Putamen (tissue), 1 donor: ENCODE measurements around the gene SLC35D2.
"Not testable (repeated sequence)": the region's sequence is repeated elsewhere in the genome, so short reads cannot be mapped to it uniquely, and the experiment has no call there.

Experiments used
- DNase-seq: peaks from one replicate; pipeline ENCODE4 v3.0.0-alpha.2; 2016; ENCODE audit warnings: low spot score

Gene SLC35D2

DNA sequence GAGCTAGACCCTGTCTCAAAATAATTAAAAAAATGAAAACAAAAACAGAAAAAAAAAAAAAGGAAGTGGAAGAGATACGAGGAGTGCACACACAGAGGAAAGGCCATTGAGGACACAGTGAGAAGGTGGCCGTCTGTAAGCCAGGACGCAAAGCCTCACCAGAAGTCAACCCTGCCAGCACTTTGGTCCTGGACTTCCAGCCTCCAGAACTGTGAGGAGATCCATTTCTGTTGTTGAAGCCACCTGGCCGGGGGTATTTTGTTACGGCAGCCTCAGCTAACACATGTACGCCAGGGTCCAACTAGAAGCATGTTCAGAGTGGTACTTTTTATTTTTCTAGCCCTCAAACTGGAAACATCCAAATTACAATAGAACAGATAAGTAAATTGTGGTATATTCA, 21.8 kb downstream of the SLC35D2 start:
- DNase-seq, result no peak

DNA sequence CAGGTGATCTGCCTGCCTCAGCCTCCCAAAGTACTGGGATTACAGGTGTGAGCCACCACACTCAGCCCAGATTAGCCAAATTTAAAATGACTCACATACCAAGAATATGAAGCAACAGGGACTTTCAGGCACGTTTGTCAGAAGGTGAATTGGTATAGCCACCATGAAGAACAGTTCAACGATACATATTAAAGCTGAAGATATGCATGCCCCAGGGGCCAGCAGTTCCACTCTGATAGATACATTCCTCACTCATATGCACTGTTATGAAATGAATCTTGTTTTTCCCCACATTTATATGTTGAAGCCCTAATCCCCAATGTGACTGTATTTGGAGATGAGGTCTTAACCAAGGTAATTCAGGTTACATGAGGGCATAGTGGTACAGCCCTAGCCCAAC, 22.5 kb downstream of the SLC35D2 start:
- DNase-seq, result no peak

- not testable (repeated sequence) for DNase-seq
Observed at GRCh38 chr9:96360523-96360922, 23.0 kb downstream of the SLC35D2 start.

DNA sequence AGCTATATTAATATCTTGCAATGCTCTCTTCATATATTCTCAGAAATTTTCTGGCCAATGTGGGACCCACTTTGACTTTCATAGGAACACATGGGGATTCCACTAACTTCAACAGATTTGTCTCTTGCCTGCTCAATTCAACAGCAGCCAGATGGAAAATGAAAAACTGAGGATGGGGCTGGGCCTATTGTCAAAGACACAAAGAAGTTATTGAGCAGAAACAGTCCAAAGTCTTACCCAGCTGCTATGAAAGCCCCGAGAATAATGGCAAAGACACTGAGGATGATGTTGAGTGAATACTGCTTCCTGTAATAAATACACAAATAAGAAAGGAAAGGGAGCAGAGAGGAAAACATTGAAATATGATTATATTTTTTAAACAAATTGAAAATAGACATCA, 32.6 kb downstream of the SLC35D2 start:
- DNase-seq, result peak; percentile 89

GRCh38 chr9:96348261-96348660, 35.2 kb downstream of the SLC35D2 start:
- DNase-seq, result no peak

- no peak for DNase-seq
Observed at GRCh38 chr9:96345551-96345950, 38.0 kb downstream of the SLC35D2 start.

DNA sequence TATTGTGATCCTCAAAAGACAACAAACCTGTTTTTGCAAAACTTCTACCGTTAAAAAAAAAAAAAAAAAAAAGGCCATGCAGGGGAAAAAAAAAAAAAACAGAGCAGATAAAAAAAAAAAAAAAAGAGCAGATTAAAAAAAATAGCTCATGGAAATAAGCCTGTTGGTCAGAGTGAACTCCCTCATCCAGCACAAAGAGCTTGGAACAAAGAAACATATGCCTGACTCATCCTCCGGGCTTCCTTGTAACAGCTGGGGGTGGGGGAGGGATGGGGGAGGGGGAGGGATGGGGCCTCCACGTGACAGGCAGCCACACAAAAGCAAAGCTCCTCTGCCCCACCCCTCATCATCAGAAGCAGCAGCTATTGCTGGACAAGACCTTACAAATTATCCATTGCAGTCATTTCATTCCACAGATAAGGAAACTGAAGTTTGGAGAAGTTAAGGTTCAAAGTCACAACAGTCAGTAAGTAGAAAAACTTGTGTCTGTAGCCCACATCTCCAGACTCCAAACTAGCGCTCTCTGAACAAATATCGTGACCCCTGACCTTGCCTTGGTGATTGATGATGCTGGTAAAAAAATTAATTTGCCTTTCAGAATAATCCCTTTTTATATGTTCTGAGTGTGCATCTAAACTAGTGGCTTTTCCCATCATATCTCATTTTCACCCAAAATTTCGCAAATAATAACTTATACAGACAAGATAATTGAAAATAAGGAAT, 38.9 kb downstream of the SLC35D2 start:
- DNase-seq, result peak; percentile 86

DNA sequence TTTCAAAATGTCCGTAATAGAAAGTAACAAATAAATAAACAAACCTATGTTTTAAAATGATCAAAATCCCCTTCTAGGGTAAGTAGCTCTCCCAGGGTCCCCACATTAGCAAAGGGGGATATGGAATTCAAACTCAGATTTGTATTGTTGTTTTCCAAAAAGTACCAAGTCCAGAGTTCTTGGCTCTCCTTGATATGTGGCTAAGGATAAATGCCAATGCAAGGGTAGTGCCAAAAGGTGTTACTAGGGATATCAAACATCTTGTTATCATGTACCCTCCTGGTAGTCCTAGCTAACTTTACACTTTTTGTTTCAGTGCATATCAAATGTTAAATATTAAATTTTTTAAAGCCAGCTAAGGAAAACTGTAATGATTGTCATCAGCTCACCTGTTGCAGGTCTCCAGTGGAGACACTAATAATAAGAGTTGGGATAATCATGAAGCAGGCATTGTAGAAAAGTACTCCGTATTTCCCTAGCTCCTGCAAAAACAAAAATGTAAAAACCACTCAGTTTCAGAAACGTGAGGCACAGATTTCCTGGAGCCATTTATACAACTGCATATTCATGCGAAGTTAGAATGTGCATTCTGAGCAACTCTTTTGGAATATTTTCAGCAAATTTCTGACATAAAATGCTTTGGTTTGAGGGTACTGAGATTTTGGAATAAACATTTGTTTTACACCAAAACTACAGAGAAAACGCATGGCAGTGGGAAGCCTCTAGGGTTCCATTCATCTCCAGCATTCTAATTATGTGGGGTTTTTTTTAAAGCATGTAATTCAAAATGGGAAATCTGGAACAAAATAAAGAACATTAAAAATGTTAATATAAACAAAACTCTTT, 39.8 kb downstream of the SLC35D2 start:
- no peak for DNase-seq

DNA sequence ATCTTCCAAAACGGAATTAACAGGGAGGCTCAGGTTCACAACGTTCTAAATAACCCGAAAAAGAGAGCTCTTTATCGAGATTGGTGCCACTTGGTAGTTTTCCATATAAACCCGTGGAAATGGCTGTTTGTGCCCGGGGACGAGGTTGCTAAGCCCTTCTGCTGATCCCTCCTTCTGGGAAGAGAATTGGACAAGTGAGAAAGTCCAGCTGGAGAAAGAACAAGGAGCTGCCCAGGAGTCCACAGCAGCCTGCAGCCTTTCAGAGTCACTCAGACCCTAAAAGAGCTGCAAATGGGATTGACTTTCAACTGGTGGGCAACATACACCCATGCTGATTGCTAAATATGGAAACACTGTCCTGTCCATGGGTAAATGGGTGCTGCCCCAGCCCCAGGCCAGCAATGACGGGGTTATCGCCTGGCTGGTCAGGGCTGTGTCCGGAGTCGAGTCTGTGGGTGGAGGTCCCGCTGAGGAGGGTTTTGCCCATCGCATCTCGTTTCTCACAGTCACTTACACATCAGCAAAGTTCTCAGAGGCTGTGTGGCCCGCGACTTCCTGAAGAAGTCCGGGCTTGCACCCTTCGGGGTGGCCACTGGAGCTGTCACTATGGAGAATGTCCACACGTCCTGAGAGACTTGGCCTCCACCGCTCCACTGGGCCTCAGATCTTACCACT, 40.8 kb downstream of the SLC35D2 start:
- no peak for DNase-seq

- DNase-seq, result no peak
Observed at GRCh38 chr9:96340707-96341106, 42.8 kb downstream of the SLC35D2 start.

DNA sequence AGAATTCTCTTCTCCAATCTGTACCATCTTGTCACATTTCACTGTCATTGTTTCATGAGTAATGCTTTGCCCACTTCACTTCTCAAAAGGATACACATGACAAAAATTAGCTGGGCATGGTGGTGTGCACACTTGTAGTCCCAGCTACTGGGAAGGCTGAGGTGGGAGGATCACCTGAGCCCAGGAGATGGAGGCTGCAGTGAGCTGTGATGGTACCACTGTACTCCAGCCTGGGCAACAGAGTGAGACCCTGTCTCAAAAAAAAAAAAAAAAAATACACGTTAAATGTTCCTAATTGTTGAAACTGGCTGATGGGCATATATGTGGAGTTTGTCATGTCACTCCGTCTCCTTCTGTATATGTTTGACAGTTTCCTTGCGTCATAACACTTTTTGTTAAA, 45.2 kb downstream of the SLC35D2 start:
- DNase-seq, result no peak

DNA sequence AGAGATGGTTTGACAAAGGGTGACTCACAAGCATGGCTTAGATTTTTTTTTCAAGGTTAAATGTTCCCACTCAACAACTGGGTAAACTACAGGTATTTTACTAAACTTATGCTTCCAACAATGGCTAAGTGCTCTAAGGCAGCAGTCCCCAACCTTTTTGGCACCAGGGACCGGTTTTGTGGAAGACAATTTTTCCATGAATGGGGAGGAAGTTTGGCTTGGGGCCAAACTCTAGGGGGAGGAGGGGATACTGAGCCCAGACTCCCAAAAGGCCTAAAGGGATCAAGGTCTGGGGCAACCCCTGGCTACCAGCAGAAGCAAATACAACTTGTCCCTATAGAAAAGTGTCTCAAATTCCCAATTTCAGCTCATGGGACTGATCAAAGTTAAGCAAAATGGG, 49.6 kb downstream of the SLC35D2 start:
- DNase-seq, result no peak

- DNase-seq, result no peak
Observed at GRCh38 chr9:96331236-96331947, 52.1 kb downstream of the SLC35D2 start.

DNA sequence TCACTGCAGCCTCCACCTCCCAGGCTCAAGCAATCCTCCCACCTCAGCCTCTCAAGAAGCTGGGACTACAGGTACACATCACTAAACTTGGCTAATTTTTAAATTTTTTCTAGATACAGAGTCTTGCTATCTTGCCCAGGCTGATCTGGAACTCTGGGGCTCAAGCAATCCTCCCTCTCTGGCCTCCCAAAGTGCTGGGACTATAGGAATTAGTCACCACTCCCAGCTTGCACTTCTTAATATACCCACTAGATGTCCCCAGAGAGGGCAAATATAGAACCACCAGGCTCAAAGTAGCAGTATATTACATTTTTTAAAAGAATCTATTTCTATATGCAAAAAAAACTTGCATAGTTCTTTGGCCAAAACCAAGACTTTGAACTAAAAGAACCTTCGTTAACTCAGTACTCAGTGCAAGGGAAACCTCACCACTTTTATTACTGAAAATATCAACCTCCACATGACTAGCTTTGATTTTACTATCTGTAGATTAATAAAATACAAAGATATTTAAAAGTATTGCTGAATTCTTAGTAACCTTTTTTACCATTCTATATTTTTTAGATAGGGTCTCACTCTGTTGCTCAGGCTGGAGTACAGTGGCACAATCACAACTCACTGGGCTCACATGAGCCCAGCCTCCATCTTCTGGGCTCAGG, 55.7 kb downstream of the SLC35D2 start:
- DNase-seq, result peak; percentile 57

GRCh38 chr9:96323169-96323568, 60.3 kb downstream of the SLC35D2 start:
- DNase-seq, result no peak

DNA sequence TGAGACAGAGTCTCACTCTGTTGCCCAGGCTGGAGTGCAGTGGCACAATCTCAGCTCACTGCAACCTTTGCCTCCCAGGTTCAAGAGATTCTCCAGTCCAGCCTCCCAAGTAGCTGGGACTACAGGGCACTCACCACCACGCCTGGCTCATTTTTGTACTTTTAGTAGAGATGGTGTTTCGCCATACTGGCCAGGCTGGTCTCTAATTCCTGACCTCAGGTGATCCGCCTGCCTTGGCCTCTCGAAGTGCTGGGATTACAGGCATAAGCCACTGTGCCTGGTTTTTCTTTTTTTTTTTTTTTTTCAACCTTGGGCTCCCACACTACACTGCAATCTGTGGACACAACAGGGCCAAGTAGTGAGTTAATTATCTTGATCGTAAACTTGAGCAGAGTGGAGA, 60.8 kb downstream of the SLC35D2 start:
- DNase-seq, result not testable (repeated sequence)

GRCh38 chr9:96322210-96322609, 61.3 kb downstream of the SLC35D2 start:
- not testable (repeated sequence) for DNase-seq

DNA sequence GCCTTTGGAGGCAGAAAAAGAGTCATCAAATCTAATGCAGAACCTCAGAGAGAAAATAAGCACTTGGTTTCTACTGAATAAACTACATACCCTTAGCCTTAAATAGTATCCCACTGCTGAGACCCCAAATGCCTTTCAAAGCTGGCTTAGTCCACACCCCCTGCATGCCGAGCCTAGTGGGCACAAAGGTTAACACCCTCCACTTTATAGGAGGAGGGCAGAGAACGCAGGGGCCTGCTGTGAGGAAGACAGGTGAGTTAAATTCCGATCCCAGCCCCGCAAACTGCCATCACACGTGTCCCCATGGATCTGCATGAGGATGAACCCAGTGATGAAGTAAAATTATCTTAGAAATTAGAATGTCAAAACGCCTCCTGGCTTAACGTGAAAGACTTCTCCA, 62.0 kb downstream of the SLC35D2 start:
- DNase-seq, result no peak

- DNase-seq, result no peak
Observed at GRCh38 chr9:96320749-96321280, 62.7 kb downstream of the SLC35D2 start.

DNA sequence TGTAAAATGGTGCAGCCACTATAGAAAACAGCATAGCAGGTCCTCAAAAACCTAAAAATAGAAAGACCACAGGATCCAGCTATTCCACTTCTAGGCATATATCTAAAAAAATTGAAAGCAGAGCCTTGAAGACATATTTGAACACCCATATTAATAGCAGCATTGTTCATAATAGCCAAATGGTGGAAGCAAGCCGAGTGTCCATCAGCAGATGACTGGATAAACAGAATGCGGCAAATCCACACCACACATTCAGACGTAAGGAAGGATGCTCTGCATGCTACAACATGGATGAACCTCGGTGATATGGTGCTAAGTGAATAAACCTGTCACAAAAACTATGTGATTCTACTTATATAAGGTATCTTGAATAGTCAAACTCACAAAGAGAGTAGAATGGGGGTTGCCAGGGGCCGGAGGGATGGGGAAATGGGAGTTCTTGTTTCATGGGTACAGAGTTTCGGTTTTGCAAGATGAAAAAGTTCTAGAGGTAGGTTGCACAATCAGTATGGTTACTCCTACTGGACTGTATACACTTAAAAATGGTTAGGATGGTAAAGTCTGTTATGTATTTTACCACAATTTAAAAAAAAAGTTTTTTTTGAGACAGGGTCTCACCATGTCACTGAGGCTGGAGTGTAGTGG, 64.5 kb downstream of the SLC35D2 start:
- no peak for DNase-seq
